ENCODE data around the gene LTBR.

Gene LTBR

GRCh38 chr12:6435961-6436715 is 52.2 kb downstream of the LTBR start:
- DNase-seq (ENCODE audit: low read depth), result no peak
- no peak for TF ChIP-seq CTCF (IDR thresholded peaks at IDR 0.05; ENCODE audit: insufficient read depth, low read depth, low read length, missing control alignments)
- H3K4me3 ChIP-seq (ENCODE audit: low read depth, low read length), result no peak overlapping the region

- no peak for DNase-seq (ENCODE audit: low read depth)
- H3K4me3 ChIP-seq (ENCODE audit: low read depth, low read length), result no peak overlapping the region
- TF ChIP-seq CTCF (IDR thresholded peaks at IDR 0.05; ENCODE audit: insufficient read depth, low read depth, low read length, missing control alignments), result no peak
Observed at GRCh38 chr12:6437586-6437985, 53.6 kb downstream of the LTBR start.

GRCh38 chr12:6438345-6438744 is 54.4 kb downstream of the LTBR start:
- TF ChIP-seq CTCF (IDR thresholded peaks at IDR 0.05; ENCODE audit: insufficient read depth, low read depth, low read length, missing control alignments), result no peak

GRCh38 chr12:6440391-6440790 is 56.4 kb downstream of the LTBR start:
- no peak for TF ChIP-seq CTCF (IDR thresholded peaks at IDR 0.05; ENCODE audit: insufficient read depth, low read depth, low read length, missing control alignments)
- no peak for DNase-seq (ENCODE audit: low read depth)
- H3K4me3 ChIP-seq (ENCODE audit: low read depth, low read length), result no peak overlapping the region

More at GRCh38 chr12:6438345-6438744, 54.4 kb downstream of the LTBR start:
- no peak for DNase-seq (ENCODE audit: low read depth)
- no peak overlapping the region for H3K4me3 ChIP-seq (ENCODE audit: low read depth, low read length)
